ENCODE measurements around the gene MAMDC2.

DNA sequence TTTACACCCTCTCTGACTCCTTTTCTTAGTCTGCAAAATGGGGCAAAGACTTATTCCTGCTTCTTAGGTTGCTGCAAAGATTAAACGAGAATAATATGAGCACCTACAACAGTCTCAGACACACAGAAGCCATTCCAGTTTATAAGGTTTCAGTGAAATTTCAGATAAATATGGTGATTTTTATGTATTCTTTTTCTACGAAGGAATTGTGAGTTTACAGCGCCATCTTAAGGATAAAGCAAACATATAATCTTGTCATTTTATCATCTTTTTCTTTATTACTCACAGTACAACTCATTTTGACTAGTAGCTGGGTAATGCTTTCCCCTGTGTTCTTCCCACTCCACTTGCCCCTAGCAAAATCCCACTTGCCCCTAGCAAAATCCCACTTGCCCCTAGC lies 185.9 kb downstream of the MAMDC2 start:
- TF ChIP-seq, protein P1, sequence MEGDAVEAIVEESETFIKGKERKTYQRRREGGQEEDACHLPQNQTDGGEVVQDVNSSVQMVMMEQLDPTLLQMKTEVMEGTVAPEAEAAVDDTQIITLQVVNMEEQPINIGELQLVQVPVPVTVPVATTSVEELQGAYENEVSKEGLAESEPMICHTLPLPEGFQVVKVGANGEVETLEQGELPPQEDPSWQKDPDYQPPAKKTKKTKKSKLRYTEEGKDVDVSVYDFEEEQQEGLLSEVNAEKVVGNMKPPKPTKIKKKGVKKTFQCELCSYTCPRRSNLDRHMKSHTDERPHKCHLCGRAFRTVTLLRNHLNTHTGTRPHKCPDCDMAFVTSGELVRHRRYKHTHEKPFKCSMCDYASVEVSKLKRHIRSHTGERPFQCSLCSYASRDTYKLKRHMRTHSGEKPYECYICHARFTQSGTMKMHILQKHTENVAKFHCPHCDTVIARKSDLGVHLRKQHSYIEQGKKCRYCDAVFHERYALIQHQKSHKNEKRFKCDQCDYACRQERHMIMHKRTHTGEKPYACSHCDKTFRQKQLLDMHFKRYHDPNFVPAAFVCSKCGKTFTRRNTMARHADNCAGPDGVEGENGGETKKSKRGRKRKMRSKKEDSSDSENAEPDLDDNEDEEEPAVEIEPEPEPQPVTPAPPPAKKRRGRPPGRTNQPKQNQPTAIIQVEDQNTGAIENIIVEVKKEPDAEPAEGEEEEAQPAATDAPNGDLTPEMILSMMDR (conservative IDR thresholded peaks at IDR 0.05) = peak; percentile 62
- no peak for TF ChIP-seq EZH2 (IDR thresholded peaks at IDR 0.05; ENCODE audit: low read depth)

All from PC-9 (cell line).